ENCODE data around the gene PLCB1.

DNA sequence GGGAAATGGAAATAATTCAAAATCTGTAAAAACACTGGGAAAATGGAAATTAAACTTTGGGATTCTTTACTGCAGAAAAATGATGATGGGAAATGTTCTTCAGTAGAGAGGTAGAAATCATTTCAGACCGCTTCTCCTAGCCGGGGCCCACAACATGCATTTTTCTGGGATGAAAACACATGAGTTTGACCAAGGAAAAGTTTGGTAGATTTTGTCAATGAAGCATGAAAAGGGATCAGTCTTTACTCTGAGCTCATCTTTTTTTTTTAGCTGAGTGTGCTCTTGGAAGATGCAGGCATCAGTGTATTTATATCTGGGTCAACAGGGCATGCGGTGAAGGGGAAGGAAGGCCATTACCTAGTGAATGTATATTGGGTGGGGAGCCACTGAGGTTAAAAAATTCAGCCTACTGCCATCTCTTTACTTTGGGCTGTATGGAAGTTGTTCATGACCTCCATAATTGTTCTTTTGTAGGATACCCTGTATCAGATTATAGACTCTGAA lies 36.8 kb downstream of the PLCB1 start:
- TF ChIP-seq POLR2AphosphoS5 (IDR thresholded peaks at IDR 0.05; ENCODE audit: low read depth, low read length): no peak
- TF ChIP-seq SIN3A (IDR thresholded peaks at IDR 0.05; ENCODE audit: borderline replicate concordance, insufficient read depth, low read length): no peak
